HG03025 (cell line): ENCODE results near the gene MED12.

Experiments used
- ATAC-seq: cut with Tn5 transposase; IDR thresholded peaks from one replicate; pipeline ENCODE4 v1.9.1; 2021; ENCODE audit warnings: mild to moderate bottlenecking, moderate library complexity; ENCODE audit not compliant: unreplicated experiment, low FRiP score

Gene MED12

DNA sequence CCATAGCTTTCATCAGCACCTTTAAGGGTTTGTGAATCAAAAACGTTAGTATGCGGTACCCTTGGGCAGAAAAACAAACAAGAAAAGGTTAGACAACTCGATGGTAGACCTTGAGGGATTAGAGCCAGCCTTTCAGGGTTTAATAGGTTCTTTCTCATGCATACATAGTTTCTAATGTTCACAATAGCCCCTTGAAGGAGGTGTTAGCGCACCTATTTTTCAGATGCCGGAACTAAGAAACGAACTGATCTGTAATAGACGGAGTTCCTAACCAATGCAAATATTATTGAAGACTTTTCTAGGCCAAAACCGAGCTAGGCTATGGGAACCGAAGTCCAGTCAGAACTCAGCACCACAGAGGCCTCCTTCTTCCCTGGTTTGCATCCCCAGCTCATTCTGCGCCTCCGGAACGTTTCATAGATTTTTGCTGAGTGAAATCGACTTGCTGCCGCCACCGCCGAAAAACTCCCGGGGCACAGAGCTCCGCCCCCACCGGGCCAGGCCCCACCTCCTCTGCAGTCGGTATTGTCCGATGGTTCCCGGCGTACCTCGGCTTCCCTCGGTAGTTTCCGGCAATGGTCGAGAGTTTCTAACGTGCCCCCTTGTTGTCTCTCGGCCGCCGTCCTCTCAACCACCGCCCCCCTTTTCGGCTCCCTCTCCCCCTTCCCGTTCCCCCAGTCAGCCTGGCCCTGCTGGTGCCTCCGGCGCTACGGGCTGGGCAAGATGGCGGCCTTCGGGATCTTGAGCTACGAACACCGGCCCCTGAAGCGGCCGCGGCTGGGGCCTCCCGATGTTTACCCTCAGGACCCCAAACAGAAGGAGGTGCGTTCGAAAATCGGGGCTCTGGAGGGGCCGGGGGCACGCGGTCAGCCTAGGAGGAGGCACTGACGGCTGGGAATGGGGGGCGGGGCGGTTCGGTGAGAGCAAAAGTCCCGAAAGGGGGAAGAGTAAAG, at the start of gene MED12:
Gene MED12 (plus strand): TSS at position 565 of the 953 bp plus-strand sequence. CDS start 159 bp downstream, at position 724.
- peak; percentile 86 for ATAC-seq

- ATAC-seq = no peak
Measured at GRCh38 chrX:71070531-71070930, 47.9 kb upstream of the MED12 start.

DNA sequence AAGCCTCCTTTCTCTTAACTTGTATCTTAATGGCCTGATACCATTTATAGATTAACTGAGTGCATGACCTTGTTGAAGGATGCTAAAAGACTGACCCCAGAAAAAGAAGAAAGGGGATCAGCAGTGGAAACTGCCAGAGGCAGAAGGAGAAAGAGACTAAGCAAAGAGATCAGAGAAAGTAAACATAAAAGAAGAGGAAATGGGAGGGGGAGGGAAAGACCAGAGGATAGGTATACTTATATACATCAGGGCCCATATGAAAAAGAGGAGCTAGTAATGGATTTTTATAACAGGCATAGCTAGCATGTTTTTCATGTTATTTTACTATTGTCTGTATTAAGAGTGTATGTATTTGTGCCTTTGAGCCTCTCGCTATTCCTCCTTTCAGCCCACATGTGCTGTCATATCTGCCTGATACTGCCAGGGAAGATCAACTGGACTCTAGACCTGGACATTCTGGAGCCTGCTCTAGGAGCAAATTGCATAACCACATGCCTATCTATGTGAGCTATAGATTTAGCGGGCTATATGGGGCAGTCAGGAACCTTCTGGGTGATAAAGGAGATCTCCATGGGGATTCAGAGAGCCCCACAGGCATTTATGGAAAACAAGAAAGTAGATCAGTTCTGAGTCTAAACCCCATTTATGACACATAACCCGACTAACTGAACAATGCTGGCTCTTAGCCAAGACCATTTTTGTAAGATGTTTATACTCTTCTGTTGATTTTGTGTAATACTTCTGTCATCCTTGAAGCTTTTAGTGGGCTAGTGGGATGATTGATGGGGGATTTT, 36.9 kb upstream of the MED12 start:
- no peak for ATAC-seq

DNA sequence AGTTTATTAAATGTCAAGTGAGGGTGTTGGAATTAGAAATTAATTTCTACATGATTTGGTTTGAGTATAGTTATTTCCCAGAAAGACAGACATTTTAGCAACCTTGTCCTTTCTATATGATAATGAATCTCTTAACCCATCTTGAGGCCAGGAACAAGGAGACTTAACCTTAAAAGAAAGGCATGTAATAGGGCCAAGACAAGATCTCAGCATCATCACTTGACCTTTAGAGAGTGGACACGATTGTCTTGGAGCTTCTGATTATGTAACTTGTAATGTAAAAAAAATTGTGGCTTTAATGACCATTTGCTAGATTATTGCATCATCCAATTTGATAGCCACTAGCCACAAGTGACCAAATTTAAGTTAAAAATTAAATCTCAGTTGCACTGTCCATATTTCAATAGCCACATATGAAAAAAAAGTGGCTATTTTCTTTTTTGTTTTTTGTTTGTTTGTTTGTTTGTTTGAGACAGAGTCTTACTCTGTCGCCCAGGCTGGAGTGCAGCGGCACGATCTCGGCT, 36.2 kb upstream of the MED12 start:
- no peak for ATAC-seq

GRCh38 chrX:71082822-71083221, 35.6 kb upstream of the MED12 start:
- no peak for ATAC-seq

DNA sequence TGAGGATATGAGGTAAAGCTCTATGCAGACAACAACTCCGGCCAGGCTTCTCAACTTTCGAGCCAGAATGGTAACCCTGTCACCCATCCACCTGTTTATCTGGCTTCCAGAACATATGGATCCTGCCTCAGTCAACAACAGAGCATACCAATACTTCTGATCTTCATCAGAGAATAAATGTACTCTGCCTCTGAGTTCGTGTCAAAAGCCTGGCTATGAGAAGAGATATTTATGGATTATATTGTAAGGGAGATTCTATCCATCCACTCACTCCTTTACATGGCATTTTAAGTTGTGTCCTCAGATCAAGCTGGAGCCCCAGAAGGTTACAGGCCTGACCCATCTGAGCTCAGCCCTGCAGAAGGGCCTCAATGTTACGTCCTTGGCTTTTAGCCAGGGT, 32.5 kb upstream of the MED12 start:
- no peak for ATAC-seq

GRCh38 chrX:71091263-71091662, 27.1 kb upstream of the MED12 start:
- no peak for ATAC-seq

DNA sequence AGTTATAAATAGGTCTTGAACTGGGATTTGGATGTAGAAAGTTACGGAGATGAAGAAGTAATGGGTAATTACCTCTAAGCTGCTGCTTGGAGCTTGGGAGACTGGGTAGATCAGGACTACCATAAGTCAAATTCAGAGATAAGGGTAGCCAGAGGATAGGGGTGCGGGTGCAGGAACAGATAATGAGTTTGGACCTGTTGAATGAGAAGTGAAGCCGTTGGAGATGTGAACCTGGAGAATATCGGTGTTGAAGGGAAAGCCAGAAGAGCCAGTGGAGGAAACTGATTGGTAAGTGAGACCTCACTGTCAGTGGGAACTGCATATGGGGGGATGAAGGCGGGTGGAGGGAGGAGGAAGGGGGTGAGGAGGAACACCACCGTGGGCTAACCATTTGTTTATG, 23.4 kb upstream of the MED12 start:
- ATAC-seq = no peak

DNA sequence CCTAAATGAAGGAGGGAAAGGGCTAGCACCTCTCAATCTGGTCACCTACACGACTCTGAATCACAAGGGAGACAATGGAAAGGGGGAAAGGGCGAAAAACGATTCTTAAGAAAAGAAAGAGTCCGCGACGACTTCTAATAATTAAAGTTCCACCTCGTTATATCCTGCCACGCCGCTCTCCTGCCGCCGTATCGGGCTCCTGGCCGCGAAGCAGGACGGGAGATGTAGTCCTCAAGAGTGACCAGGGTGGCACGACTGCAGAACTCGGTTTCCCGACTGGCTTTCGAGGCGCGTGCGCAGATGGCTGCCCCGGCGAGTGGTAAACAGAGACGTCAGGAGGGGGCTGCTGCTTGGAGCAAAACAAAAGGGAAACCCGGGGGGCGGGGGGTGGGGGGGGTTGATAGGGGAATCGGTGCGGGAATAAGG, 22.8 kb upstream of the MED12 start, which contains the start of gene FOXO4:
Gene FOXO4 (plus strand): TSS at position 297 of the 426 bp plus-strand sequence. CDS start 678 bp downstream, outside the sequence.
- peak; percentile 77 for ATAC-seq

DNA sequence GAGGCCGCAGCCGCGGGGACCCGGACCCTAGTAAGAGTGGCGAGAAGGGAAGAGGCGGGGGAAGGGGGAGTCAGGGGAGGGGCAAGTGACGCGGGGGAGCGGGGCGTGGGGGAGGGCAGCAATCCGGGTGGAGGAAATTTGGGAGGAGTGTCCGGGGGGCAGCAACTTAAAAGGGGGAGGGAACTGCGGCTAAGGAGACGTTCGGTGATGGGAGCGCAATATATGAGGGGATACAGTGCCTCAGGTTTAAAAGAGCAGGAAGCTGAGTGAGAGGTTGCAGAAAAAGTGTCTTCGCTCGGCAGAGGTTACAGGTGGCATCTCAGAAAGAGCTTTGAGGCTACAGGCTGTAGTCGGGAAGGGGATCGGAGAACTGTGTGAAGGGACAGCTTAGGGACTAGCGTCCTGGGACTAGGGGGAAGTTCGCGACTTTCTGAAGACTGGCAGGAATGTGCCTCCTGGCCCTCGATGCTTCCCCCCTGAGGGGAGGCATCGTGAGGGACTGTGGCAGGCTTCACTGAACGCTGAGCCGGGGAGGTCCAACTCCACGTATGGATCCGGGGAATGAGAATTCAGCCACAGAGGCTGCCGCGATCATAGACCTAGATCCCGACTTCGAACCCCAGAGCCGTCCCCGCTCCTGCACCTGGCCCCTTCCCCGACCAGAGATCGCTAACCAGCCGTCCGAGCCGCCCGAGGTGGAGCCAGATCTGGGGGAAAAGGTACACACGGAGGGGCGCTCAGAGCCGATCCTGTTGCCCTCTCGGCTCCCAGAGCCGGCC, 22.2 kb upstream of the MED12 start:
- ATAC-seq = peak; percentile 35

GRCh38 chrX:71096760-71097032, 21.7 kb upstream of the MED12 start:
- no peak for ATAC-seq

GRCh38 chrX:71098302-71098701, 20.1 kb upstream of the MED12 start:
- ATAC-seq = no peak

GRCh38 chrX:71098951-71099506, 19.4 kb upstream of the MED12 start:
- no peak for ATAC-seq

DNA sequence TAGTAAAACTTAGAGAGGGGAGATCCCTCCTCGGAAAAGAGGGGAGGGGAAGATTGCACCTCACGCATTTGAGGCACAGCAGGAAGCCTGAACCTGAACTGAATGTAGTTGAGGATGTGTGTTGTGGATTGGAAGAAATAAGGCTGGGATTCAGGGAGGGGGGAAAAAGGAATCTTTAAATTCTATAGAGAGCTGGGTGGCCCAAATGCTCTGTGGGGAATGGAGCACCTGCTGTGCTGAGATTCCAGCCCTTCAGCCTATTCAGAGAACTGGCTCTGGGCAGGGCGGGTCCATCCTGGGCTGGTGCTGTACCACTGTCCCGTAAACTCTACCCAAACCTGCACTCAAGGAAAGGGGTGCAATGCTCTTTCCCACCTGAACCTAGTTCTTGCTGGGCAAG, 18.7 kb upstream of the MED12 start:
- ATAC-seq = no peak

- no peak for ATAC-seq
Measured at GRCh38 chrX:71100581-71101505, 17.6 kb upstream of the MED12 start.

GRCh38 chrX:71102292-71102691, 16.1 kb upstream of the MED12 start:
- ATAC-seq = no peak

GRCh38 chrX:71103110-71103983, 15.0 kb upstream of the MED12 start:
- ATAC-seq = no peak

DNA sequence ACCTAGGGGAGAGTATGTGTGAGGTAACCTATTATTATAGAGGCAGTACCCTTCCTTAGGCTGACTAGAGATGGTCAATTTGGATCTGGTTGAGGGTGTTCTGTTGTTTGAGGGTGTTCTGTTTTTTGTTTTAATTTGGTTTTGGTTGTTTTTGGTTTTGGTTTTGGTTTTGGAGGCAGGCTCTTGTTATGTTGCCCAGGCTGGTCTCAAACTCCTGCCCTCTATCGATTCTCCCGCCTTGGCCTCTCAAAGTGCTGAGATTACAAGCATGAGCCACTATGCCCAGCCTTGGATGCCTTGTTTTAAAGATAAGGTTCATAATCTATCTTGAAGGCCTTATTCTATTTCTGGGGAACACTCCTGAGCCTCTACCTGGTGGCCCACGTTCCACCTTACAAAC, 12.8 kb upstream of the MED12 start:
- ATAC-seq = no peak
